Thoracic aorta (tissue), 2 donors: ENCODE results near the gene ZBTB40. TPM values are rescaled to one million over a fixed set of nuclear protein-coding genes. Genes with fewer than 3 reads are reported as not detected.

Experiments used
- ATAC-seq: fragments of 150-250 bp; one replicate; pipeline ENCODE4 v1.8.0; 2017; ENCODE audit warnings: low read depth; ENCODE audit not compliant: insufficient number of reproducible peaks, low FRiP score
- DNase-seq: peaks from one replicate; pipeline ENCODE4 v3.0.0-alpha.2; 2020; ENCODE audit warnings: low spot score
- H3K27ac ChIP-seq, 2 donors: fragments of 200-600 bp; sonication (generic); 1 replicate in 1 of 2; 2 replicates in 1 of 2; pipeline ENCODE4 v1.5.1; 2016; ENCODE audit warnings: mild to moderate bottlenecking in 2 of 2, moderate library complexity in 2 of 2
- H3K27me3 ChIP-seq: fragments of 200-600 bp; sonication (generic); replicated peaks from 2 replicates; pipeline ENCODE4 v1.6.0; 2016; ENCODE audit warnings: mild to moderate bottlenecking; ENCODE audit not compliant: insufficient read depth
- H3K36me3 ChIP-seq: fragments of 200-600 bp; sonication (generic); one replicate; pipeline ENCODE4 v1.5.1; 2016
- H3K4me1 ChIP-seq, 2 donors: fragments of 200-600 bp; sonication (generic); 1 replicate in 1 of 2; 2 replicates in 1 of 2; pipeline versions ENCODE4 v1.5.1 to v1.6.0; 2016; ENCODE audit warnings: low read depth in 2 of 2, mild to moderate bottlenecking in 1 of 2; ENCODE audit not compliant: control insufficient read depth in 1 of 2
- H3K4me3 ChIP-seq: fragments of 200-600 bp; sonication (generic); 2 replicates; pipeline ENCODE4 v1.5.1; 2016; ENCODE audit warnings: mild to moderate bottlenecking
- H3K9me3 ChIP-seq: fragments of 200-600 bp; sonication (generic); 2 replicates; pipeline ENCODE4 v1.5.1; 2016
- CTCF ChIP-seq: fragments of 200-600 bp; sonication (generic); IDR thresholded peaks from one replicate; pipeline ENCODE4 v1.5.1; 2019; ENCODE audit warnings: antibody characterized with exemption
- total RNA-seq, 2 donors: library from RNA; depleted of rRNA; stranded (reverse); fragments of >200 nt; gene quantifications; one replicate each; pipeline versions ENCODE4 v1.1.0 to v1.2.3, GENCODE V29; 2016

ZBTB40 gene
- total RNA-seq, 2 donors from 2014 or later, result 30.4 to 36.4 TPM

DNA sequence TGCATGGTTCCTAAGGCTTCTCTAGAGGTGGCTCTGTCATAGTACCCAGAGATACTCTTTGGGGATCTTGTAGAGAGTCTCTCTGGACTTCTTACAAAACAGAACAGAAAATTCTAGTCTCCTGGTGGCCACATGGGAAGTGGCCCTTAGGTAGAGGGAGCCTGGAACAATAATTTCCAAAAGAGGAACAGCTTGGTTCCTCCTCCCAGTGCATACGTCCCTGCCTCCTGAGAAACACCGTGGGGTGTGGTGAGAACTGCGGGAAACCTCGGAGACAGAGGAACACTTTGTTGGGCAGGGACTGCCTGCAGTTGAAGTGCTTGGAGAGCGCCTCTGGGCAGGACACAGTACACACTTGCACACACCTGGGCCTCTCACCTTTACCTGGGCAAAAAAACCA, 72.8 kb downstream of the ZBTB40 start:
- H3K4me3 ChIP-seq, result no peak overlapping the region
- no peaks in the 10 kb centered on the region for H3K4me1 ChIP-seq
- ATAC-seq (no peak), DNase-seq (no peak)
- H3K27me3 ChIP-seq, result no peaks in the 10 kb centered on the region
- peaks cover 70% of the 10 kb centered on the region for H3K36me3 ChIP-seq
- H3K9me3 ChIP-seq, result no peaks in the 10 kb centered on the region
- TF ChIP-seq CTCF, result no peak
- no peak overlapping the region for H3K27ac ChIP-seq

DNA sequence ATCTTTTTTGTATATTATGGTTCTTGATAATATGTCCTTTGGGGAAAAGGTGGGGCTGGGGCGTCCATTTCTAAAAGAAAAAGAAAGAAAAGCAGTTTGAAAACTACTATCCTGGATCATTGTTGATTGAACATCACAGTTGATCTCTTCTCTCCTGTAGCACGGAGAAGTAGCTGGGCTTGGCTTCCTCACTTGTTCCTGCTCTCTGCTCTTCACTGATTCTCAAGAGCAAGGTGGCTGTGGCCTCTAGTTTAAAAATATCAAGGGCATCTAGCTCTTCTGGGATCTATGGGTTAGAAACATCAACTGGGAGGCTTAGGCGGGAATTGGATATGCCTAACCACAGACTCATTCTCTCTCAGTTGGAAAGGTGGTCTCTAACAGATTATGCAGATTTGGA, 73.6 kb downstream of the ZBTB40 start:
- TF ChIP-seq CTCF, result no peak
- Histone ChIP-seq H3K4me1 (peaks cover 5 to 6% of the 10 kb centered on the region in 2 donors), H3K27me3 (no peaks in the 10 kb centered on the region), H3K4me3 (no peak overlapping the region), H3K27ac (no peak overlapping the region), H3K36me3 (peaks cover 63% of the 10 kb centered on the region), H3K9me3 (no peaks in the 10 kb centered on the region)
- ATAC-seq (no peak), DNase-seq (no peak)

DNA sequence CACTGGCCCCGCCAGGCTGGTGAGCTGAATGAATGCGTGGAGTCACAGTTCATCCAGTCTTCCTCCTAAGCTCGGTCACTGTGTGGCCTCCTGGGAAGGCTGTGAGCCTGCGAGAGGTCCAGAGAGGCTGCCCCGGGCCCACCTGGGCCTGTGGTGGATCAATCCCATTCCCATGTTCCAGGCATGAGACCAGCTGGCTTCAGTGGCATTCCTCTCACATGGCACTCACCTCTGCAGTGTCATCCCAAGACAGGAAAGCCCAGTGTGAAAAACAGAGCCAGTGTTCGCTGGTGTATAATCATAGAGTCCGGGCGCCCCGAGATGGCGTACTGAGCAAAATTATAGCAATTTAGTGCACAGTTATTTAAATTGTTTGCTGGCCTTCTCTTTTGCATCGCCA, 74.0 kb downstream of the ZBTB40 start:
- H3K36me3 ChIP-seq, result peaks cover 58% of the 10 kb centered on the region
- H3K4me1 ChIP-seq, result peaks cover 8 to 10% of the 10 kb centered on the region in 2 donors
- H3K27ac ChIP-seq, result no peak overlapping the region
- TF ChIP-seq CTCF, result no peak
- H3K27me3 ChIP-seq, result no peaks in the 10 kb centered on the region
- DNase-seq (no peak), ATAC-seq (no peak)
- no peak overlapping the region for H3K4me3 ChIP-seq
- no peaks in the 10 kb centered on the region for H3K9me3 ChIP-seq

GRCh38 chr1:22526098-22526497, 74.4 kb downstream of the ZBTB40 start:
- H3K4me1 ChIP-seq, result peaks cover 12 to 15% of the 10 kb centered on the region in 2 donors
- DNase-seq (no peak), ATAC-seq (no peak)
- peaks cover 54% of the 10 kb centered on the region for H3K36me3 ChIP-seq
- H3K9me3 ChIP-seq, result no peaks in the 10 kb centered on the region
- no peak overlapping the region for H3K27ac ChIP-seq
- no peaks in the 10 kb centered on the region for H3K27me3 ChIP-seq
- TF ChIP-seq CTCF, result no peak
- H3K4me3 ChIP-seq, result no peak overlapping the region

DNA sequence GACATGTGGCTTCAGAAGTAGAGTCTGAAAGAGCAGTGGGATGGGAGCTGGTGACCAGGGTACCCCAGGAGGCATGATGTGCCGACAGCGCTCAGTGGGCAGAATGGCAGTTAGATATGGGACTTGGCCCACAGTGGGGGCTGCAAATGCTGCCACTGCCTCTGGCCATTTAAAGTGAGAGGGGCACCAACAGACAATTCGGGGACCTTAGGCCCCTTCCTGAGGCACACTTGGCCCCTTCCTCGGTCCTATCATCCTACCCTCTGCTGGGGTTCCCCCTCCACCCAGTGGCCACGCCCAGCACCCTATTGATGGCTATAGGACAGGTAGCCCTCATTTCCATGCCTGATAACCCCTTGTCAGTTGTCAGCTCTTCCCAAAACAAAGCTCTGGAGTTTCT, 75.0 kb downstream of the ZBTB40 start:
- H3K4me1 ChIP-seq, result peaks cover 15 to 20% of the 10 kb centered on the region in 2 donors
- DNase-seq, result no peak
- no peaks in the 10 kb centered on the region for H3K9me3 ChIP-seq
- no peak overlapping the region for H3K27ac ChIP-seq
- H3K27me3 ChIP-seq, result no peaks in the 10 kb centered on the region
- TF ChIP-seq CTCF, result no peak
- ATAC-seq, result no peak
- H3K36me3 ChIP-seq, result peaks cover 50% of the 10 kb centered on the region
- H3K4me3 ChIP-seq, result no peak overlapping the region
